ENCODE data around the gene ZNF516.
"Not testable (repeated sequence)": the region's sequence is repeated elsewhere in the genome, so short reads cannot be mapped to it uniquely, and the experiment has no call there.

Gene ZNF516, protein sequence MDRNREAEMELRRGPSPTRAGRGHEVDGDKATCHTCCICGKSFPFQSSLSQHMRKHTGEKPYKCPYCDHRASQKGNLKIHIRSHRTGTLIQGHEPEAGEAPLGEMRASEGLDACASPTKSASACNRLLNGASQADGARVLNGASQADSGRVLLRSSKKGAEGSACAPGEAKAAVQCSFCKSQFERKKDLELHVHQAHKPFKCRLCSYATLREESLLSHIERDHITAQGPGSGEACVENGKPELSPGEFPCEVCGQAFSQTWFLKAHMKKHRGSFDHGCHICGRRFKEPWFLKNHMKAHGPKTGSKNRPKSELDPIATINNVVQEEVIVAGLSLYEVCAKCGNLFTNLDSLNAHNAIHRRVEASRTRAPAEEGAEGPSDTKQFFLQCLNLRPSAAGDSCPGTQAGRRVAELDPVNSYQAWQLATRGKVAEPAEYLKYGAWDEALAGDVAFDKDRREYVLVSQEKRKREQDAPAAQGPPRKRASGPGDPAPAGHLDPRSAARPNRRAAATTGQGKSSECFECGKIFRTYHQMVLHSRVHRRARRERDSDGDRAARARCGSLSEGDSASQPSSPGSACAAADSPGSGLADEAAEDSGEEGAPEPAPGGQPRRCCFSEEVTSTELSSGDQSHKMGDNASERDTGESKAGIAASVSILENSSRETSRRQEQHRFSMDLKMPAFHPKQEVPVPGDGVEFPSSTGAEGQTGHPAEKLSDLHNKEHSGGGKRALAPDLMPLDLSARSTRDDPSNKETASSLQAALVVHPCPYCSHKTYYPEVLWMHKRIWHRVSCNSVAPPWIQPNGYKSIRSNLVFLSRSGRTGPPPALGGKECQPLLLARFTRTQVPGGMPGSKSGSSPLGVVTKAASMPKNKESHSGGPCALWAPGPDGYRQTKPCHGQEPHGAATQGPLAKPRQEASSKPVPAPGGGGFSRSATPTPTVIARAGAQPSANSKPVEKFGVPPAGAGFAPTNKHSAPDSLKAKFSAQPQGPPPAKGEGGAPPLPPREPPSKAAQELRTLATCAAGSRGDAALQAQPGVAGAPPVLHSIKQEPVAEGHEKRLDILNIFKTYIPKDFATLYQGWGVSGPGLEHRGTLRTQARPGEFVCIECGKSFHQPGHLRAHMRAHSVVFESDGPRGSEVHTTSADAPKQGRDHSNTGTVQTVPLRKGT

DNA sequence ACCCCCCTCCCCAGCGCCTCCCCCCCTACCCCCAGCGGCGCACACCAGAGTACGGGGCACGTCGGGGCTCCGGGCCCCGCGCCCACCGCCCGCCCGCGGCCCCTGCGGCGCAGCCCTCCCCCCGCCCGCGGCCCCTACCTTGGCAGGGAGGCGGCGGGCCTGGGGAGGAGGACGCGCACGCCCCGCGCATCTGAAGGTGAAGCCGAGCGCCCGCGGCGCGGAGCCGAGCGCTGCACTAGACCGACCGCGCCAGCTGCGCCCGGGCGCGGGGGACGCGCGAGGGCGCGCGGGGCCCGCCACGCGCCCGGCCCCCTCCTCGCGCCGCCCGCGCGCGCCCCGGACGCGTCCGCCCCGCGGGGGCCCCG is at the start of gene ZNF516:
Gene ZNF516, minus strand, starts transcription at position 237 of the 365 bp plus-strand sequence. CDS start 52,188 bp downstream, outside the sequence.
- DNase-seq (ENCODE audit: low spot score): peak; percentile 43

DNA sequence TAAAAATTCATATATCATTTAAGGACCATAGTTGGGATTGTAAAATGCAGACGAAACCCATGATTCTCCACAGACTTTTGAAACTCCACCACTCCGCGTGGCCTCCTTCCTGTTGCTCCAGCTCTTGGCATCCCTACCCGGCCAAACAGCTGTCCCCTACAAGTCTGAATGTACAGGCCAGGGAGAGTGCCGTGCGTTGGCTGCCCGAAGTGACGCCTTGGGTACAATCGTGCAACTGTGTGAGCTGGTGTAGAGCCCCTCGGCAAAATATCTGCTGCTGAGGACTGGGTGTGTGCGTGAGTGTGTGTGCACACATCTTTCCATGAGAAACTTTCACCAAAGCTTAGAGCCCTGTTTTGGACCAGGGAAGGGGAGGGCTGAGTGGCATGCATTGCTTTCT is 43.8 kb upstream of the ZNF516 start:
- no peak for DNase-seq (ENCODE audit: low spot score)

DNA sequence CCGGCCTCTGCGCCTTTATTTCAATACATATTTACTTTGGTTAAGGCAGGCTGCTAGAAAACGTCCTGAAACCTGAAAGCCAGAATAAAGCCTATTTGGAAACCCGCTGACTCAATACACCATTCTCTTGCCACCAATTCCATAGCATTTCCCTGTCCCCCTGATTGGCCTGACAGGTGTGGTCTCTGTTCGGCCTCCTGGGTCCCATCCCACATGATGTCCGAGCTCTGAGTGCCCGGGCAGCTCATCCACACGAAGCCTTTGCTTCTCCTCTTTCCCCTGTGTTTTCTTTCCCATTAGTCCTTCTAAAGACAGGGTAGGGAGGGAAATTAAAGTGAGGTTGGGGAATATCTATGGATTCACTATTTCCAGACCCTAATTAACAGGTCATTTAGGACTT is 42.6 kb upstream of the ZNF516 start:
- DNase-seq (ENCODE audit: low spot score): no peak

DNA sequence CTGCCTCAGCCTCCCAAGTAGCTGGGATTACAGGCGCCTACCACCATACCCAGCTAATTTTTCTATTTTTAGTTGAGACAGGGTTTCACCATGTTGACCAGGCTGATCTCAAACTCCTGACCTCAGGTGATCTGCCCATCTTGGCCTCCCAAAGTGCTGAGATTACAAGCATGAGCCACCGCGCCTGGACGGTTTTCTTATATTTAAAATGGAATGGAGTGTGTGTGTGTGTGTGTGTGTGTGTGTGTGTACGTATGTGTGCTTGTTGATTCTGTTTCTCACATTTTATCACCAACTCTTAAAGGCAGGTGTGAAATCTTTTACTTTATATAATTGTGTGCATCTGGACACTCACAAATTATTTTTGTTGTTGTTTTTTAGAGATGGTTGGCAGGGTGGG is 41.6 kb upstream of the ZNF516 start:
- DNase-seq (ENCODE audit: low spot score): not testable (repeated sequence)

DNA sequence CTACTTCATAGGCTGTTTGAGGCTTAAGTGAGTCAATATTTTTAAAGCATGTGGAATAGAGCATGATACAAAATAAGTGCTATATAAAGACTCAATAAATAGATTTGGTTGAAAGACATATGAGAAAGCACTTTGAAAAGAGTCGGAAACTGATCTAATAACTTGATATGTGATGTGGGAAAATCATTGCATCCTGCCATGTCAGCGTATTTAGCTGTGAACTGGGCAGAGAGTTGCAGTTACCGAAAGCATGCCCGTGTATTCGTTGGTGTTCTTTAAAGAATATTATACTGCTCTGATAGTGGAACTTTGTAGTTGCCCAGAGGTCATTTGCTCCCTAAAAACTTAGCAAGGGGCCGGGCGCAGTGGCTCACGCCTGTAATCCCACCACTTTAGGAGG is 37.8 kb upstream of the ZNF516 start:
- no peak for DNase-seq (ENCODE audit: low spot score)

DNA sequence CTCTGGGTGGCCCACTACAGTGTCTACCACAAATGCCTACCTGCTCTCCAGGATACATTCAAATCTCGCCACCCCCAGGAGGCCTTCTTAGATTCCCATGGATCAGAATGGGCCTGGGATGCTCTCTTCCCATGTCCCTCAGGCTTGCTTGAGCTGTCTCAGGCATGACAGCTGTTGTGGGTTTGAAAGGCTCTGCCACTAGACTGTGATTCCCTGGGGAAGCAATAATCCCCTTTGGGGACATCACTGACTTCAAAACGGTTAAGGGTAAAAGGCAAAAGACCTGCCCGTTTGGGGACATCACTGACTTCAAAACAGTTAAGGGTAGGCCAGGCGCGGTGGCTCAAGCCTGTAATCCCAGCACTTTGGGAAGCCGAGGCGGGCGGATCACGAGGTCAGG is 35.8 kb upstream of the ZNF516 start:
- no peak for DNase-seq (ENCODE audit: low spot score)

DNA sequence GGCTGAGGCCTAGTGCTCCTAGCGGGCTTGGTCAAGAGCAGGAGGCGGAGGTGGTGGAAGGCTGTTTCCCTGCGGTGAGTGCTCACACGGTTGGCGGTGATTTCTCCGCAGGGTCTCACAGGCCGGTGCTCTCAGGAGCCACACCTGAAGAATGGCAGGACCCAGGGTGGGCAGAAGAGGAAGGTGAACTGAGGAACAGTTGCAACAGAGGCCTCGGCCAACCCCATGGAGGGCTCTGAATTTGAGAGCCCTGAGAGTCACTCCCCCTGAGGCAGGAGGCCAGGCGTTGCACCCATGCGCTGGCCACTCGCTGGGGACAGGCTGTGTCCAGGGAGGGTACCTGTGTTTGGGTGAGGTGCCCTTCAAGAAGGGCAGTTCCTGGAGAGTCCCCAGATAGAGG is 35.3 kb upstream of the ZNF516 start:
- no peak for DNase-seq (ENCODE audit: low spot score)

DNA sequence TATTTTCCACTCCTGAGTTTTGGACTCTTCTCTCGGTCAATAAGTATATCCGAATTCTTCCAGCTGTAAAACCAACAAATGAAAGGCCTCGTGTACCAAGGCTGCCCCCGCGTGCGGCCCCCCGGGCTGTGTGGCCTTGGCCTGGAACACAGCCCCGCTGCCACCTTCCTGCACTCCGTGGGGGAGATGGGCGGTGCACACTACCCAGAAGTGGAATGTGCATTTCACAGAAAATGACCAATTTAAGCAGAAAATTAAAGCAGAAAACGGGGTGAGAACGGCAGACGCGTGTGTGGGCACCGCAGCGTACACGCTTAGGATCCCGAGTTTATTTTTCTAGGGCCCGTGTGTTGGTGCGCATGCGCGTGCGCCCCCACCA is 34.4 kb upstream of the ZNF516 start:
- no peak for DNase-seq (ENCODE audit: low spot score)

DNA sequence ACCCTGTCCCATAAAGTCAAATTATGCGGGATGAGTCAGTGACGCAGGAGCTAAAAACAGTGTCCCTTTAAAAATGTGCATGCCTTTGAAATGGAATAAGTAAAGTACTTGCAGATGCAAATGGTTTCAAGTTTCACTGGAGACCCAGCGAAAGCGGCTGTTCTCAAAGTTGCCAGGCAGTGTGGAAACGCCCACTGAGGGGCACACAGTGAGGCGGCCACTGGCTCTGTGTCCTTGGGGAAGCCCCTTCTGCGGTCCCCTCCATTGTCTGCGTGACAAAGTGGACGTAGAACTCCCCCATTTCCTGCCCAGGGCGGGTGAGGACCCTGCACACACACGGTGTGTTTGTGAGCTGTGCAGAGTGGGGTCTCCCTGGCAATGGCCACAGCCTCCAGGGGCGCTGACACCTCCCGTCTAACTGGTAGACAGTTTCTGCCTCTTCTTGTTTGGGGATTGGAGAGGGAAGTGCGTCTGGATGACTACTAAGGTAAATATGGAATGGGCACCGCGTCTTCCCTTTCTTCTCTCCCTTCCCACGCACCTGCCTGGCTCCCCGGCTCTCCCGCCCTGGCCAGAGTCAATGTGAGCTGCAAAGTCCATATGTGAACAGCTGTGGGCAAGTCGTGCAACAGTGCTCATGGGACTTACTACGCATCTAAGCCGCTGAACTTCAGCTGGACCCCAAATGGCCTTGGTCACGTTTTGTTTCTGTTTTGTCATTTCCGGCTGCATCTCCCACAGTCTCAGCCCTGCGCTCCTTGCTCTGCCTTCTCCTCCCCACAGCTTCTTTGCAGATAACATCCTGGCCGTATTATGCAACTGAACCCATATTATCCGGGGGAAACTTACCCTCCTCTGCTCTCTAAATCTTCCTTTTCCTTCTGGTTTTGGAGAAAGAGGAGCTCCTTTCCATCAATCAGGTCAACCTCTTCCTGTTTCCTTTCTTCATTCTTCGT is 33.7 kb upstream of the ZNF516 start:
- DNase-seq (ENCODE audit: low spot score): peak; percentile 47

DNA sequence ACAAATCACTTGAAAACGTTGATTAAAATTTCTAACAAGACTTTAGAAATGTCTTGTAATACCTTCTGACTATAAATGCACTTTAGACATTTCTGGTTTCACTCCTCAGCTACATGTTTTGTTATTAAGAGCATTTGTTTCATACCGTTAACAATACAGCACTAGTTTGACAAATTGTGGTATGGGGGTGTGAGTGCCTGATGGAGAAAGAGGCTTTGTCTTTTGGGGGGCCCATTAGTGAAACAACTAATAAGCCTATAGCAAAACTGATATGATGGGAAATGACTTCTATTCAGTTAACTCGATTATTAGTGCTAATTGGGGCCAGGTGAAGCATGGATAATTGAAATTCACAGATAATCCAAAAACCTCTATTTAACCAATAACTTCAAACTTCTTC is 30.9 kb upstream of the ZNF516 start:
- no peak for DNase-seq (ENCODE audit: low spot score)

DNA sequence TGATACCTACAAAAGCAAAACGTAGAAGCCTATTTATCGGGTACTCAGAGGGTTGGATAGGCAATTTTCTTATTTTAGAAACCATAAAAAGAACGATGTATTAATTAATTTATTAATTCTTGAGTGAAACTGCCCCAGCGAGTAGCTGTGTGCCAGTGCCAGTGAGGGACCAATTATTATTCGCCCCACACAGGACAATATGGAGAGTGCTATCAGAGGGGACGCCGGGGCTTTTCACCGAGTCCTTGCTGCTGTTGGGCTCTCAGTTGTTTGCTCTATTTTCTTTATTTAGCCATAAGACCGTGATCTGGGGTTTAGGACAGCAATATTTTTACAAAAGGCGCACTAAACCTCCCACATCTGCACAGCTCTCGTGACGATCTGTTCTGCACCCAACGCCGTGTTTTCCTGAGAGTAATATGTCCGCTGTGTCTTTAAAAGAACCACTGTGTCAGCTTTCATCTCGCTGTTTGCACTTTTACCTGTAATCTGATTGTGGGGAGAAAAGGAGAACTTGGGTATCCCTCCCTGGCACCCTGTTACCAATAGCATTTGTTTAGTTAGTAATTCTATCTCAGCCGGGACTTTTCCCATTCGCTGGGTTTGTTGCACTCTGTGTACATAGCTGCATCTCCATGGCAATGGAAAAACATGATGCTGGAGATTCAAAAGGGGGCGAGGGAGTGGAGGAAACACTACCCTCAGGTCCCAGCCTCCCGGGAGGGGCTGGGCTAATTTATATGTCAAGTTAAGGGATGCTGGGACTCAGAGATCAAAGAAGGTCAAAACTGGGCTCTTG is 30.1 kb upstream of the ZNF516 start:
- peak; percentile 32 for DNase-seq (ENCODE audit: low spot score)

DNA sequence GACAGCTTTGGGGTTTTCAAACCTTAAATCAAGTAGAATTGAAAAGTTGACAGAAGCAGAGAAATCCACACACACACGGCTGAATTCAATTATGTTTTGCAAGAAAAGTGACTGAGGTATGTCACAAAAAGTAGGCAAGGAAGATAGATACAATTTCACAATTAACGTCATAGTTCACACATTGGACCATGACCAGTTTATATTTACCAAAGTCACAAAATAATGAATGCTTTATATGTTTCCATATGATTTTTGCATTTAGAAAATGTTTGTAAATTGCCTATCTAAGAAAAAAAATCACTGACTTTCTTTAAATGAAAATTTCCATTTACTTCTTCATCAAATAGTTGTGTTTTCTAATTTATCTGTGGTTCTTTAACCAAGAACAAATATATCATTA is 29.4 kb upstream of the ZNF516 start:
- no peak for DNase-seq (ENCODE audit: low spot score)

DNA sequence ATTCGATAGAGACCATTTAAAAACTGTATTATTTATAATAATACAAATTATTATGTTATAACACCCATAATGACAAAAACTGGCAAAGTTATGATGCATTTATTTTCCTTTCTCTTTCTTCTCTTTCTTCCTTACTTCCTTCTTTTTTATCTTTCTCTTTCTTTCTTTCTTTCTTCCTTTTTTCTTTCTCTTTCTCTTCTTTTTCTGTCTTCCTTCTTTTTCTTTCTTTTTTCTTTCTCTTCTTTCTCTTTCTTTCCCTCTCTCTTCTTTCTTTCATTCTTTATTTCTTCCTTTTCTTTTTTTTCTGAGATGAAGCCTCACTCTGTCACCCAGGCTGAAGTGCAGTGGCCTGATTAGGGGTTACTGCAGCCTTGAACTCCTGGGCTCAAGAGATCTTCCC is 27.5 kb upstream of the ZNF516 start:
- no peak for DNase-seq (ENCODE audit: low spot score)

DNA sequence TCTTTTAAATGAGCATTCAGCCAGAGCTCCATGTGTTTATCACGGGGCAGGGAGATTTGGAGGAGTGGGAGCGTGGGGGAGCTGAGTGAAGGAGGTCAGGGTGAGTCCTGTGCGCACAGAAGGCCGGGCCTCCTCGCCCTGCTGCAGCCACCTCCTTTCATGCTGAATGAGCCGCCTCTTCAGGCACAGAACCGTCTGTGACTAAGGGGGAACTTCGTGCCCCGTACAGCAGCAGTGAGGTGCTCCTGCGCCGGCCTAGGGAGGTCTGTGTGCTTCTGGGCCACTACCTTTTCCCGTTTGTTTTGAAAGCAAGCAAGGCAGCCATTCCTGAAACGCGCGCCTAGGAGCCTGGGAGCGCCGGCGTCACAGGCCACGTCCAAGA is 27.1 kb upstream of the ZNF516 start:
- DNase-seq (ENCODE audit: low spot score): no peak

DNA sequence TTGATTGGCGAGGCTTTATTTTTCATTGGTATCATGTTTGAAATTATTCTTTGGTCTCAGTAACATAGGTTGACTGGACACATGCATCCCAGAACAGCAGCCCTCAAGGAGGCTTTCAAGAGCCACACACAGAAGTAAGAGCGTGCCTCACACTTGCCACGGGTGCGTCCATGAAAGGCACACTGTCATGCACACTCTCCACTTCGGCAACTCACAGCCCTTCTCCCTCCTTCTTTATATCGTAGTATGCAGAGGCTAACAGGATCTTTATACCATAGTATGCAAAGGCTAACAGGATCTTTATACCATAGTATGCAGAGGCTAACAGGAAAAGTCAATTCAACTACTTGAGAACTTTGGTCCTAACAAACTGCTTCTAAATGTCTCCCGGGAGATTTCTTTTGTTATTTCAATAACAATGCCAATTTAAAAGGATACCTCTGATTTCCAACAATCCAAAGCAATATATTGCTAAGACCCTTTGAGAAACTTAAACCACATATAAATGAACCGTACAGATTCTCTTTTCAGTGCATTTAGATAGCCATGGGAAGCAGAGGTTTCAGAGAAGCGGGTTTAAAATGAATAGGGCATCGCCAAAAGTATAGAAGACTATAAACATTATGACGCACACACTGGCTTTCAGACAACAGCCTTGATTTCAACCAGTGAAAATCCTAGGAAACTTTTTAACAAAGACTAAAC is 26.5 kb upstream of the ZNF516 start:
- no peak for DNase-seq (ENCODE audit: low spot score)

DNA sequence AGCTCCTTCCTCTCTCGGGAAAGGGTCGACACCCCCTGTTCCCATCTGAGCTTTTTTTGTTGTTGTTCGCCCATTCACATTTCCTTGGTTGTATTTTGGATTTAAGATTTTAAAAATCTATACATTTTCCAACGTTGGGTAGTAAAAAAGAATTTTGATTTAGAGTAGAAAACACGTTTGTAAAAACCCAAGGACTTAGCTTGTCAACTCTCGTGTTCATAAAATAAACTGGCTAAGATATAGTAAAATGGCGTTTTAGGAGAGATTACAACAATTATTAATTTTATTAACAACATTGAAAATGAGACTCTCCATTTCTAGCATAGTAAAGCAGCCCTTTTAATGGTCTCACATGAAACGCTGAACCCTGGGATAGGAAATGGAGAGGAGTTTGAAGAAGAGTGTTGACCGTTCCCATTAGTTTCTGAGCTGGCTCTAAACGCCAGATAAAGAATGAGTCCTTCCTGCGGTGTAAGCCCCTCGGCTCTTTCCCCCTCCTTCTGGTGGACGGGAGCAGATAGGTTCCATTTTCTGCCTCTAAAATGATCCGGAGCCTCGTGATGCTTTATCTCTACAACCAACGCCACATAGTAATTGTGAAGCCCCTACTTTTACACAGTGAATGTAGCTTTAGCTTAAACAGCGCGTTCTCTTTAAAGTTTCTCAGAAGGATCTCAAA is 24.0 kb upstream of the ZNF516 start:
- DNase-seq (ENCODE audit: low spot score): no peak

DNA sequence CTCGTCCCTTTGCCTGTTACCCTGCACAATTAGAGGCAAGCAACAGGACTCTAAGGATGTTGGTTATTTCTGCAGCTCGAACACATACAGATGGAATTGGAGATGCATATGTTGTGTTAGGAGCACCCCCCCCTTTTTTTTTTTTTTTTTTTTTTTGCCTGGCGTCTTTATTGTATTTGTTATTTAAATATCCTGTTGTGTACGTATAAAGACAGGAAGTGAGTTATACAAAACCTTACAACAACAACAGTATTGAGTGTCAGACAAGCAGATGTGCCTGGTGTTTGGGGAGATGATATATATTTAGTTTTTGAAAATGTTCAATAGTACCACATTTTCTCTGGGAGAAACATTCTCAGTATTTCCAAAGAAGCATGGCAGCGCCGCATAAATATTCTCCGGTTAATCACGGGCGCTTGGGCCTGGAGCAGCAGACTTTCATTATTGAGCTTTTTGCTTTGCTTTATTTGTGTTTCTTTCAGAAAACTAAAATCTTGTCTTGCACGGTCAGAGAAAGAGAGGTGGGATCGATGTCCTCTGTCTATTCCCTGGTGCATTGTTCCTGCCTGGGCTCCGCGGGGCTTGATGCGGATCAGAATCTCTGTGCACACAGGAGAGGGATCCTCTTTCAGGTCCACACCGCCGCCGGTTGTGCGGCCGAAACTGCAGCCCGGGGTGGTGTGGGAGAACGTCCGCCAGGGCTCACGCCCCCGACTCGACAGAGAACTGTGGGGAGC is 23.2 kb upstream of the ZNF516 start:
- DNase-seq (ENCODE audit: low spot score): peak; percentile 60

DNA sequence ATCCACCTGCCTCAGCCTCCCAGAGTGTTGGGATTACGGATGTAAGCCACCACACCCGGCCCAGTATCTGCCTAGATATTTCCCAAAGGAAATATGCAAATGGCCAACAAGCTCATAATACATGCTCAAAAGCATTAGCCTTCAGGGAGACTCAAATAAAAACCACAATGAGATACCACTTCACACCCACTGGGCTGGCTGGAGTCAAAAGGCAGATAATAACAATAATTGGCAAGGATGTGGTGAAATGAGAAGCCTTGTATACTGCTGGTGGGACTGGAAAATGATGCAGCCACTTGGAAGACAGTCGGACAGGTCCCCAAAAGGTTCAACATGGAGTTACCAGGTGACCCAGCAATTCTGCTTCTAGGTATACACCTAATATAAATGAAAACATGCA is 20.5 kb upstream of the ZNF516 start:
- no peak for DNase-seq (ENCODE audit: low spot score)

DNA sequence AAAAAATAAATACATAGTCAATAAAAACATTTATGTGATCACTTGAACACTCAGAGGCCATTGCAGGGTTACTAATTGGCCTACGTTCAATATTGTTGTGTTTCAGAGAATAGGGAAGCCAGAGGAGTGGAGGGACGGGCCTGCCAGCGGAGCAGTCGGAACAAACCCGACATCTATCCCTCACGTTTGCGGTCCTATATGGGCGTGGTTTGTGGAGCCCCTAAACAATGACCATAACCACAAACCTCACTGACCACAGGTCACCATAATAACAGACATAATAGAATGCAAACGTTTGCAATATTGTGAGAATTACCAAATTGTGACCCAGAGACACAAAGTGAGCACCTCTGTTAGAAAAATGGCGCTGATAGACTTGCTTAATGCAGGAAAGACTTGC is 19.5 kb upstream of the ZNF516 start:
- DNase-seq (ENCODE audit: low spot score): no peak

Data from GM03348 (cell line).